GM21786 (cell line): Measurements from ENCODE around the gene CECR2.
"Not testable (repeated sequence)": the region's sequence is repeated elsewhere in the genome, so short reads cannot be mapped to it uniquely, and the experiment has no call there.

Experiments
- ATAC-seq: cut with Tn5 transposase; IDR thresholded peaks from one replicate; pipeline ENCODE4 v1.9.1; 2021; ENCODE audit not compliant: unreplicated experiment

CECR2 gene

GRCh38 chr22:17562906-17563870, 193.9 kb downstream of the CECR2 start, which contains the start of gene SLC25A18:
TSS of gene SLC25A18 (plus strand) at chr22:17563498. CDS start at chr22:17579945, 16,447 bp downstream.
- ATAC-seq = no peak

- ATAC-seq = no peak
Measured at GRCh38 chr22:17563936-17564391, 194.7 kb downstream of the CECR2 start.

GRCh38 chr22:17566016-17566687, 196.9 kb downstream of the CECR2 start:
- ATAC-seq = not testable (repeated sequence)

- ATAC-seq = no peak
Measured at GRCh38 chr22:17566776-17567175, 197.5 kb downstream of the CECR2 start.

GRCh38 chr22:17569971-17570511, 200.8 kb downstream of the CECR2 start:
- ATAC-seq = no peak

- no peak for ATAC-seq
Measured at GRCh38 chr22:17570851-17571631, 201.8 kb downstream of the CECR2 start.

GRCh38 chr22:17575151-17575550, 205.9 kb downstream of the CECR2 start:
- ATAC-seq = no peak

- ATAC-seq = no peak
Measured at GRCh38 chr22:17575681-17576080, 206.4 kb downstream of the CECR2 start.

- no peak for ATAC-seq
Measured at GRCh38 chr22:17576470-17576869, 207.2 kb downstream of the CECR2 start.

- no peak for ATAC-seq
Measured at GRCh38 chr22:17578136-17578754, 209.0 kb downstream of the CECR2 start.

GRCh38 chr22:17579535-17579981, 210.3 kb downstream of the CECR2 start:
- ATAC-seq = no peak

GRCh38 chr22:17580441-17581031, 211.3 kb downstream of the CECR2 start:
- ATAC-seq = no peak

- no peak for ATAC-seq
Measured at GRCh38 chr22:17581056-17581455, 211.8 kb downstream of the CECR2 start.

- no peak for ATAC-seq
Measured at GRCh38 chr22:17581631-17582030, 212.4 kb downstream of the CECR2 start.

- ATAC-seq = no peak
Measured at GRCh38 chr22:17583151-17583550, 213.9 kb downstream of the CECR2 start.

GRCh38 chr22:17586831-17587440, 217.7 kb downstream of the CECR2 start:
- no peak for ATAC-seq

GRCh38 chr22:17587629-17588028, 218.4 kb downstream of the CECR2 start:
- ATAC-seq = no peak

- ATAC-seq = no peak
Measured at GRCh38 chr22:17588606-17589005, 219.3 kb downstream of the CECR2 start.

GRCh38 chr22:17589810-17590375, 220.6 kb downstream of the CECR2 start:
- no peak for ATAC-seq
